ENCODE measurements around the gene TMEM62.

TMEM62 gene

GRCh38 chr15:43229977-43230376, 96.6 kb downstream of the TMEM62 start:
- TF ChIP-seq GABPA (IDR thresholded peaks at IDR 0.05; ENCODE audit: low read depth) (no peak), POLR2AphosphoS5 (IDR thresholded peaks at IDR 0.05; ENCODE audit: low read depth) (no peak), SPI1 (IDR thresholded peaks at IDR 0.05; ENCODE audit: borderline replicate concordance, low read depth) (no peak)
- TF ChIP-seq, protein P1, sequence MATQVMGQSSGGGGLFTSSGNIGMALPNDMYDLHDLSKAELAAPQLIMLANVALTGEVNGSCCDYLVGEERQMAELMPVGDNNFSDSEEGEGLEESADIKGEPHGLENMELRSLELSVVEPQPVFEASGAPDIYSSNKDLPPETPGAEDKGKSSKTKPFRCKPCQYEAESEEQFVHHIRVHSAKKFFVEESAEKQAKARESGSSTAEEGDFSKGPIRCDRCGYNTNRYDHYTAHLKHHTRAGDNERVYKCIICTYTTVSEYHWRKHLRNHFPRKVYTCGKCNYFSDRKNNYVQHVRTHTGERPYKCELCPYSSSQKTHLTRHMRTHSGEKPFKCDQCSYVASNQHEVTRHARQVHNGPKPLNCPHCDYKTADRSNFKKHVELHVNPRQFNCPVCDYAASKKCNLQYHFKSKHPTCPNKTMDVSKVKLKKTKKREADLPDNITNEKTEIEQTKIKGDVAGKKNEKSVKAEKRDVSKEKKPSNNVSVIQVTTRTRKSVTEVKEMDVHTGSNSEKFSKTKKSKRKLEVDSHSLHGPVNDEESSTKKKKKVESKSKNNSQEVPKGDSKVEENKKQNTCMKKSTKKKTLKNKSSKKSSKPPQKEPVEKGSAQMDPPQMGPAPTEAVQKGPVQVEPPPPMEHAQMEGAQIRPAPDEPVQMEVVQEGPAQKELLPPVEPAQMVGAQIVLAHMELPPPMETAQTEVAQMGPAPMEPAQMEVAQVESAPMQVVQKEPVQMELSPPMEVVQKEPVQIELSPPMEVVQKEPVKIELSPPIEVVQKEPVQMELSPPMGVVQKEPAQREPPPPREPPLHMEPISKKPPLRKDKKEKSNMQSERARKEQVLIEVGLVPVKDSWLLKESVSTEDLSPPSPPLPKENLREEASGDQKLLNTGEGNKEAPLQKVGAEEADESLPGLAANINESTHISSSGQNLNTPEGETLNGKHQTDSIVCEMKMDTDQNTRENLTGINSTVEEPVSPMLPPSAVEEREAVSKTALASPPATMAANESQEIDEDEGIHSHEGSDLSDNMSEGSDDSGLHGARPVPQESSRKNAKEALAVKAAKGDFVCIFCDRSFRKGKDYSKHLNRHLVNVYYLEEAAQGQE (IDR thresholded peaks at IDR 0.05; ENCODE audit: insufficient replicate concordance, low read depth), result no peak
- TF ChIP-seq, protein P2, sequence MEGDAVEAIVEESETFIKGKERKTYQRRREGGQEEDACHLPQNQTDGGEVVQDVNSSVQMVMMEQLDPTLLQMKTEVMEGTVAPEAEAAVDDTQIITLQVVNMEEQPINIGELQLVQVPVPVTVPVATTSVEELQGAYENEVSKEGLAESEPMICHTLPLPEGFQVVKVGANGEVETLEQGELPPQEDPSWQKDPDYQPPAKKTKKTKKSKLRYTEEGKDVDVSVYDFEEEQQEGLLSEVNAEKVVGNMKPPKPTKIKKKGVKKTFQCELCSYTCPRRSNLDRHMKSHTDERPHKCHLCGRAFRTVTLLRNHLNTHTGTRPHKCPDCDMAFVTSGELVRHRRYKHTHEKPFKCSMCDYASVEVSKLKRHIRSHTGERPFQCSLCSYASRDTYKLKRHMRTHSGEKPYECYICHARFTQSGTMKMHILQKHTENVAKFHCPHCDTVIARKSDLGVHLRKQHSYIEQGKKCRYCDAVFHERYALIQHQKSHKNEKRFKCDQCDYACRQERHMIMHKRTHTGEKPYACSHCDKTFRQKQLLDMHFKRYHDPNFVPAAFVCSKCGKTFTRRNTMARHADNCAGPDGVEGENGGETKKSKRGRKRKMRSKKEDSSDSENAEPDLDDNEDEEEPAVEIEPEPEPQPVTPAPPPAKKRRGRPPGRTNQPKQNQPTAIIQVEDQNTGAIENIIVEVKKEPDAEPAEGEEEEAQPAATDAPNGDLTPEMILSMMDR (IDR thresholded peaks at IDR 0.05; ENCODE audit: insufficient read depth, low read length), result no peak
- H3K27me3 ChIP-seq (ENCODE audit: insufficient read depth, poor library complexity, severe bottlenecking), result no peaks in the 10 kb centered on the region
- no peak for DNase-seq (ENCODE audit: low read depth in 1 of 2, low spot score in 1 of 2)
- no peak overlapping the region for H3K27ac ChIP-seq (replicated peaks)
- no peak overlapping the region for H3K4me3 ChIP-seq (replicated peaks; ENCODE audit: insufficient read depth, low read length)

GRCh38 chr15:43230640-43231115, 97.3 kb downstream of the TMEM62 start:
- H3K27ac ChIP-seq (replicated peaks), result no peak overlapping the region
- no peak for DNase-seq (ENCODE audit: low read depth in 1 of 2, low spot score in 1 of 2)
- no peak for TF ChIP-seq GABPA (IDR thresholded peaks at IDR 0.05; ENCODE audit: low read depth)
- TF ChIP-seq, protein P2 (IDR thresholded peaks at IDR 0.05; ENCODE audit: insufficient read depth, low read length), result no peak
- TF ChIP-seq, protein P1 (IDR thresholded peaks at IDR 0.05; ENCODE audit: insufficient replicate concordance, low read depth), result no peak
- TF ChIP-seq SPI1 (IDR thresholded peaks at IDR 0.05; ENCODE audit: borderline replicate concordance, low read depth), result no peak
- no peak for TF ChIP-seq POLR2AphosphoS5 (IDR thresholded peaks at IDR 0.05; ENCODE audit: low read depth)
- H3K27me3 ChIP-seq (ENCODE audit: insufficient read depth, poor library complexity, severe bottlenecking), result no peaks in the 10 kb centered on the region
- no peak overlapping the region for H3K4me3 ChIP-seq (replicated peaks; ENCODE audit: insufficient read depth, low read length)

DNA sequence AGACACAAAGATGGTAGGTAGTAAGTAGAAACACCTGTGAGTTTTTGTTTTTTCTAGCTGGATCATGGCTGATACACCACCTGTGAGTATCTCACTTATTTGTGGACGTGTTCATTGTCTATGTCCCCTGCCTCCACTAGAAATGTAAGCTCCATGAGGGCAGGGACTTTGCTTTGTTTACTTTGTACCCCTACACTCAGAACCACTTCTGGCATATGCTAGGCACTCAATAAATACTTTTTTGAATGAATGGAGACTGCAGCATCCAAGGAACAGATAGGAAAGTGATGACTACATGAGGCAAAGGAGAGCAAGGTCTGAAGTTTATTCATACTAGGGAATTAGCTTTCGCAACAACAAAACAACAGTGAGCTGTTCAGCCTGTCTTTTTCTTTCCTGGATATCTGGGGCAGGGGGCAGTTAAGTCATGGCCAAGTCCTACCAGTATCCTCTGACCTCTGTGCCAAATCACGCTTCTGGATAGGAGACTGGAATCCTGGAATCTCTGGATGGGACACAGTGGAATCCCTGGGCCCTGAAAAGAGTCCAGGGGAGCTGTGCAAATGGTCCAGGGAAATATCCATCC, 99.0 kb downstream of the TMEM62 start:
- Histone ChIP-seq H3K27me3 (ENCODE audit: insufficient read depth, poor library complexity, severe bottlenecking) (no peaks in the 10 kb centered on the region), H3K4me3 (replicated peaks; ENCODE audit: insufficient read depth, low read length) (no peak overlapping the region), H3K27ac (replicated peaks) (no peak overlapping the region)
- DNase-seq (ENCODE audit: low read depth in 1 of 2, low spot score in 1 of 2), result no peak
- TF ChIP-seq GABPA (IDR thresholded peaks at IDR 0.05; ENCODE audit: low read depth) (no peak), POLR2AphosphoS5 (IDR thresholded peaks at IDR 0.05; ENCODE audit: low read depth) (no peak), SPI1 (IDR thresholded peaks at IDR 0.05; ENCODE audit: borderline replicate concordance, low read depth) (no peak)
- TF ChIP-seq, protein P2 (IDR thresholded peaks at IDR 0.05; ENCODE audit: insufficient read depth, low read length), result no peak
- TF ChIP-seq, protein P1 (IDR thresholded peaks at IDR 0.05; ENCODE audit: insufficient replicate concordance, low read depth), result no peak
